ENCODE results near the gene SYT2. TPM values are rescaled to one million over a fixed set of nuclear protein-coding genes. Genes with fewer than 3 reads are reported as not detected.

SYT2 gene
- total RNA-seq, 1 donor from 2014 or later = not detected

DNA sequence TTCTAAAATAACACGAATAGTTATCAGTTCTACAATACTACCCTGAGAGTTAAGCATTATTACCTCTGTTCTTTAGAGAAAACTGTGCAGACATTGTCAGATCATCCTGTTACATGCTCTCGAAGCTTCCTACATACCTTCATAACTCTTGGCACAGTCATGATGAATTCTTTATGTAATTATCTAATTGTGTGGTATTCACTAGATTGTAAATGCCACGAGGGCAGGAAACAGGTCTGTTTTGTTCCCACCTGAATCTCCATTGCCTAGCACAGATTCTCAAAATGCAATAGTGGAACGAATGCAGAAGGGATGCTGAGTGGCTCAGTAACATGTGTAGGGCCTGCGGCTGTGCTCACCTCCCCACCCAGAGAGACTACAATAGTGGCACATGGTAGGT, 3.4 kb downstream of the SYT2 start:
- intact Hi-C loops (cut with micrococcal nuclease) = no loop called here

DNA sequence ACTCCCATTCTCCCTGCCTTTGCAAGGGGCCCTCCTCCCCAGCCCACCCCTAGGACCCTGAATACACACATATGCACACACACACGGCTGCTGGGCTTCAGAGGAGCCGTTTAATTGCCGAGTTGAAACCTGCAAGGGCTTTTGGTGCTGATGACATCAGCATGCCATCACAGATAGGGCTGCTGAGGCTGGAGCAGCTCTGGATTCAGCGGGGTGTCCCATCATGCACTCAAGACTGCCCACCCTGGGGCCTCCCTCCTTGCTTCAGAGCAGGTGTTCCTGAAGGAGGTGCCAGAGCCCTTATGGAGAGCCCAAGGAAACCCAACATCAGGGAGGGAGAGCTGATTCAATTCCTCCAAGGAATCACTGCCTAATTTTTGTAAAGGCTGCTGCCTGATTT, 5.7 kb downstream of the SYT2 start:
- intact Hi-C loops (cut with micrococcal nuclease) = no loop called here

DNA sequence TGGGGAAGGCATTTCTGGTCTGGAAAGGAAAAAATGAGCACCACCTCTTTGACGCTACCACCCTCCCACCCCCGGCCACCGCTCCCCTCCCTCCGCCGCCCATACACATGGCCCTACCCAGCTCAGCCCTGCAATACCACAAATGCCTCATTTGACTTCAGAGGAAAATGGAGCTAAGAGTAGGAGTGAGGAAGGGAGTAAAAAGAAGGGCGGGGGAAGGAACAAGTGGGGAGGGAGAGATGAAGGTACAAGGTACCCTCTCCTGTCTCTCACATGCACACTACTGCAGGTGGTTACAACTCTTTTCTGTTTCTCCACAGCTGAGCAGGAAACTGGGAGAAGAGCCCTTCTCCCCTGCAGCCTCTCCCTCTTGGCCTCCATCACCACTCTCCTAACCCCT, 7.1 kb downstream of the SYT2 start:
- intact Hi-C loops (cut with micrococcal nuclease) = no loop called here

DNA sequence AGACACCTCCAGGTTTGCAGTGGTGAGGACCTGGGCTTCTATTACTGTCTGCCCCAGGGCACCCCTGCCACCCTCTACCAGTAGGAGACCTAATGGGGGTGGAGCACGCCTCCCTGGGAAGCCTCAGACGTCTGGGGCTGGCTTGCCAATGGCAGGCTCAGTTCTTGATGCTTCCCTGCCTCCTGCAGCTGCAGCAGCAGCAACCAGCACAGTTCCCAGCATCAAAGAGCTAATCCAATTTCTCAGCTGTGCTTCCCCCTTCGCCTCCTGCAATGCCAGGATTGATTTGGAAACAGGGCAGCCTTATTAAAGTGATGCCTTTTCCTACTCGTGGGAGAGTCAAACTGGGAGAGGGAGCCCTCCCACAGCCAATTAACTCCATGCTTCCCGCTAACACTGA, 8.2 kb downstream of the SYT2 start:
- intact Hi-C loops (cut with micrococcal nuclease) = no loop called here

DNA sequence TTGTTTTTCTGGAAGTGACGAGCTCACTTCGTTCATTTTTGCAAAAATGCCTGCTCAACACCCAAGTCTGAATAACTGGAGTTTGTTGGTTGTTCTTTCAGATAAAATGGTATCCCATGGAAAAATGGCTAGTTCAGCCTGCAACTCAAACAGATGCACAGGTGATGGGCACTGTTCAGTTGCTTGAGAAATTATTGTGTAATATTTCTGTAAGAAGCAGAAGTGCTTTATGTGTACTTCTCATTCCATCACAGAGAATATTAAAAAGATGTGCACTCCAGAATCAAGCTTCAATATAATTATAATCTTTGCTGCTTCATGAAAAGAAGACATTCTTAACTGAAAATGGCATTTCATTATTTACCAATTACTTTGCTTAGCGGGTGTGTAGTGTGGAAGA, 9.1 kb downstream of the SYT2 start:
- intact Hi-C loops (cut with micrococcal nuclease) = no loop called here

DNA sequence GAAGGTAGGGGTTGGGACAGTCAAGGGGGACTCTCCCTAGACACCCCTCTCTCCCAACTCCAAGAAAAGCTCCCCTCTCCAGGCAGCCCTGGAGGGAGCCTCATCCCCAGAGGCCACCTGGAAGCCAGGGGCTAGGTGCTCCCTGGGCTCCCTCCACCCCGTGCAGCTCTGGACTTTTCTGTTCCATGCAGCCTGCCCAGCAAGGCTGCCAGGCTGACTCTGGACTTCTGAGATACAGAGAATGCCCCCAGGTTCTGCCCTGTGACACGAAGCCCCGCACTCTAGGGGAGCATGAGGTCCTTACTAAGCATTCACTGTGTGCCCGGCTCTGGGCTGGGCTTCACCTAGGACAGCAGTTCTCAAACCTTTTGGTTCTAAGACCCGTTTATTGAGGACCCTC, 10.2 kb downstream of the SYT2 start:
- intact Hi-C loops (cut with micrococcal nuclease) = no loop called here

DNA sequence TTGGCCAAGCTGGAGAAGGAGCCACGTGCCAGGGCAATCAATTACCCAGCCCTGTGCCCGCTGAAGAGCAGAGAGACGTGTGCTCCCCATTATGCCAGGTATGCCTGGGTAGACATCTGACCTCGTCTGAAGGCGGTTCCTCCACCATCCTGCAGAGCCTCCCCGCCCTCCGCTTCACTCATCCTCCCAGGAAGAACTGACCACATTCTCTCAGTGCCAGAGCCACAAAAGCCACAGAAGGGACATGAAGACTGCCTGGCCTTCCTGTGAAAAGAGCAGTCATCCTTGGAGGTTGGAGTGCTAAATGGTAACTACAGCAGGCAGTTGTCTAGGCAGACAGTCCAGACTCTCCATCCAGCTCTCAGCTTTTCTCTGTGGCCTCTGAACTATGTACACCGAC, 12.0 kb downstream of the SYT2 start:
- intact Hi-C loops (cut with micrococcal nuclease) = no loop called here

DNA sequence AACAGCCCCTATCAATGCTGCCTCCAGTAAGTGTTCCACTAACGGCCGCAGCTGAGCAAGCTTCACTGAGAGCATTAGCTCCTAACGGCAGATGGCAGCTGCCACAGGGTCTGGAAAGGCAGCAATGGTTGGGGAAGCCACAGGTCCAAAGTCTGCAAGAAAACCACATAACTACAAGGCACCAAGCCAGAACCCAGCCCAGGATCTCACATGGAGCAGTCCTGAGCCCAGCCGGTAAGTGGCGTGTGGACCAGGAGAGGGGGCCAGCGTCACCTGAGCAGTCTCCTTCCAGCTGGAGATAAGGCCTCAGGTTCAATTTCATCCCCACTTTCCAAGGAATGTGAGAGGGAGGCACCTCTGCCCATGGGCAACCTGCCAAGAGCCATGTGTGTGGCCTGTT, 13.2 kb downstream of the SYT2 start:
- intact Hi-C loops (cut with micrococcal nuclease) = no loop called here

DNA sequence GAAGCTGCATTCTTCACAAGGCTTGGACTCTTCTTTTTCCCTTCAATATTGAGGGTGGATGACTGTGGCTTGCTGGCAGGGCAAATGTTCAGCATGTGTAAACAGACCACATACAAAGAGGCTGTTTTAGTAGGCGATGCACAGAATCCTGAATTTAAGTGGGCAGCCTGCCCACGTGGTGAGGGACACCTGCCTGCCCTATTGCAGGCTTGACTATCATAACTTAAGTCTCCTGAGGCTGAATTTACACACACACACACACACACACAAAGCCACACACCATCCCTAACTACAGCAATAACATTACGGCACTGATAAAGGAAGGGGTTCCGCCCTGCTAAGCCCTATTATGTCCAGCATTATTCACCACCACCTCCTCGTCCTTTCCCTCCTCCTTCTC, 15.9 kb downstream of the SYT2 start:
- intact Hi-C loops (cut with micrococcal nuclease) = no loop called here

DNA sequence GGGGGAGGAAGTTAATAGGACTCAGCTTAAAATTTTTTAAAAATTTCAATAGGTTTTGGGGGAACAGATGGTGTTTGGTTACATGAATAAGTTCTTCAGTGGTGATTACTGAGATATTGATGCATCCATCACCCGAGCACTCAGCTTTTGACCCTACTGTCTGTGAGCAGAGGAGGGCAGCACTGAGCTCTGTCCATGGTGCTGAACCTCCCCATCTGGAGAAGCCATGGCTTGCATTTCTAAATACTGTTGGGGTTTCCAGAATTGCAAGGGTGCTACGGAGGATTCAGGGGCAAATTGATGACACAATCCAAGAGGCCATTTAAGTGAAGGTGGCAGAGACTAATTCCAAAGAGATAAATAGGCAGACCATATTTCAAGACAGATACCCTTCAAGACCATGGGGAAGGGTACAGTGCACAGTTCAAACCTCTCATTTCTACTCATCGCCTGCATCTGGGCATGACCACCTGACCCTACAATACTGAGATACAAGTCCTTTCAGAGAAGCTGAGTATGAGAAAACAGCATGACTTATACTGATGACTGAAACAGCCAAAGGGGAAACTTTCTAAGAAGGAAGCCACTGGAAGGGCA, 17.2 kb downstream of the SYT2 start:
- intact Hi-C loops (cut with micrococcal nuclease) = no loop called here

DNA sequence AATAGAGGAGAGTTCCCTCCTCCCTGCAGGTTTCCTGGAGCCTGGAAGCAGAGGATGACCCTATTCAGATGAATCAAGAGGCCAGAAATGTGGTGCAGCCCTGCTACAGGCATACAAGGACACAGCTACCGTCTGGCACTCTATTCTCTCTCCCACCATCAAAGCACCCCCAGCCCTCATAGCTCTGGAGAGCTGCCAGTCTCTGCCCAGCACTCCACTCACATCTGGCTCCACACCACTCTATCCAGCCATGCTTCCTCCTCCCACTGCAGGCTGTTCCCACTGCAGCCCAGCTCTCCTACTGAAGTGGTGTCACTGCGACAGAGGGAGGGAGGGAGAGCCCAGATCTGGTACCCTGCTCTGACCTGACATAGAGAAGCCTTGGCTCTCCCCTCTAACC, 18.4 kb downstream of the SYT2 start:
- intact Hi-C loops (cut with micrococcal nuclease) = no loop called here

DNA sequence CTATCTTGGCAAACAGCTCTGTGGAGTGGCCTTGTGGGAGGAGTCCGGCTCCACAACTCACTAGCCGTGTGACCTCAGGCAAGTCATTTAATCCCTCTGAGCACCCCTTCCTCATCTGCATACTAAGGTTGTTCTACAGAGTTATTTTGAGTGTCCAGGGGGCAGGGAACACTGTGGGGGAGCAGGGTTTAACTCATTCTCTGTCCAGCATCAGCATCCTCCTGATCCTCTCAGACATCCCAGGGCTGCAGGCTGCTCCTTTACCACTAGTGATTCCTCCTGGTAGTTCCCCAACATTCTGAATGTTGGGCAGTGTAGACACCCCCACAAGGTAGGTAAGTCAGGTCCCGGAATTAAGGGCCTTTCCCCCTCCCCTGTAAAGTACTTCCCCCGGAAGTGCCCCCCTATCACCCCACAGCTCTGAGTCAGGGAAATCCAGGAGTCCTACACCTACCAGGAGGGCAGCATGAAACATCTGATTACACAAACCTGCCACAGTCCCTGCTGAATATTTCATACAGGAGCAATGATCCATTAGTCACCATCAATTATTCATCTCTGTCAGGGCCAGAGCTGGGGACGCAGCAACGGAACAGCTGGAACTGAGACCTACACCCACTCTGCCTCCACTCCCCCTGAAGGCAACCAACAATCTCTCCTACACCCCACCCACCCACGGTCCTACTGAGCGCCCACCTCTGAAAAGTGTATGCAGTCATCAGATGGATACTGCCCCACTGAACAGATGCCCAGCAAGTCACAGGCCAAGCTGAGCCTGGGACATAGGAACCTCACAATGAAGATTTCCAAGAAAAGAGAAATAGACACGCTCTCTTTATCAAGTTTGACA, 20.5 kb downstream of the SYT2 start:
- intact Hi-C loops (cut with micrococcal nuclease) = no loop called here

DNA sequence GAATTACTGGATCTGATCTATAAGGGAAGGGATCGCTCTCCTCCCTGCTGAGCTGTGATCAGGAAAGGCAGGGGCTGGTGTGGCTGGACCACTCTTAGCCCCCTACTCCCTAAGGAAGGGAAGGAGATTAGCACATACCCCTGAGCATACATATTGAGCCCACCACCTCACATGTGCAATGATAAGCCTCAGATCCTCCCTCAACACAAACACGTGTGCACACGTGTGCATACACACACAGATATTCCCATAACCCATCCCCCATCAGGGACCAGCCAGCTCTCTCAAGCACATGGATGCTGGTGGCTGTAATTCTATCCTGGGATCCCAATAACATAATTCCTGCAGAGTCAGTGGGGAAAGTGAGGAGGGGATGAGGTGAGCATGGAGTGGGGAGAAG, 21.2 kb downstream of the SYT2 start:
- intact Hi-C loops (cut with micrococcal nuclease) = no loop called here

DNA sequence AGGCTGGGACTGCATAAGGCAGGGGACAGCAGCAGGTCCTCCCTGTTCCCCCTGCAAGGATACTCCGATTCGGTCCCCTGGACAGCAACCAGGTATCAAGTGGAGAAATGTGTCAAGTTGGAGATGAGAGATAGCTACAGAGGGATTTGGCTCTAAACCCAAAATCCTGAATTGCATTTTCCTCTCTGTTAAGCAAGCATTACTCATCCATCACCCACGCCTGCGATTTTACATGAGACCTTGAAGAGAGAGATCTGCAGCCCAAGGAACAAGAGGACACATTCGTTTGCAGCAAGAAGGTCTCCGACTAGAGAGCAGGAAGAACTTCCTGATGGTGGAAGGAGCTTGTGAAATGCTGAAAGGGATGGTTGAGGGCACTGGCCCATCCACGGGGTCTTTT, 21.9 kb downstream of the SYT2 start:
- intact Hi-C loops (cut with micrococcal nuclease) = no loop called here

DNA sequence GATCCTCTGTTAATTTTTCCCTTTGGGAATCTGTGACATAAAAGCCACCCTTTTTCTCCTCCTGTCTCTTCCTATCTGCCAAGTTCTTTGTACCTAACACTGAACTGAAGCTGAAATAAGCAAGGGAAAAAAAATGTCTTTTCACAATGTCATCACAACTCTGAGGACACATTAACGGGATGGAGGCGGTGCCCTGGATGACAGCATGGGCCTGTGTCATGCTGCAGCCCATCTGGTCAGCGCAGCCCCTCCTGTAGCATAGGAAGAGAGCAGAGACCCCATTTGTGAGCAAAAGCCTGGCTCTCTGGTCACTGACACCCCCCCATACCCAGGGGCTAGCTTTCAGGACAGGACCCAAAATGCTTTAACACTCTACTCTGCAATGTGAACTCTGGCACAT, 22.5 kb downstream of the SYT2 start:
- intact Hi-C loops (cut with micrococcal nuclease) = no loop called here

DNA sequence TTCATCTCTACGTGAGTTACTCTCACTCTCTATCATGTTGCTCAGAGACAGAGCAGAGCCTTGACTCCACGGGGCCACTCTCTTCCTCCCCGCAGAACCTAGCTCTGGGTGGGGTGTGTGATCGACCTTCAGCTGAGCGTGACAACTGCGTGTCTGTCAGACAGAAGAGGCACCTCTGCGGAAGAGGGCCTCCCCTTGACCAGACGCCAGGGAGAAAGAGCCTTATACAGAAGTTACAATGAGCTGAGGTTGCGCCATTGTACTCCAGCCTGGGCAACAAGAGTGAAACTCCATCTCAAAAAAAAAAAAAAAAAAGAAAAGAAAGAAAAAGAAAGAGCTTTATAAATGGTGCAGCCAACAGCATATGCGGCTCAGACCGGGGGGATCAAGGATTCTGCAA, 22.9 kb downstream of the SYT2 start:
- intact Hi-C loops (cut with micrococcal nuclease) = no loop called here

DNA sequence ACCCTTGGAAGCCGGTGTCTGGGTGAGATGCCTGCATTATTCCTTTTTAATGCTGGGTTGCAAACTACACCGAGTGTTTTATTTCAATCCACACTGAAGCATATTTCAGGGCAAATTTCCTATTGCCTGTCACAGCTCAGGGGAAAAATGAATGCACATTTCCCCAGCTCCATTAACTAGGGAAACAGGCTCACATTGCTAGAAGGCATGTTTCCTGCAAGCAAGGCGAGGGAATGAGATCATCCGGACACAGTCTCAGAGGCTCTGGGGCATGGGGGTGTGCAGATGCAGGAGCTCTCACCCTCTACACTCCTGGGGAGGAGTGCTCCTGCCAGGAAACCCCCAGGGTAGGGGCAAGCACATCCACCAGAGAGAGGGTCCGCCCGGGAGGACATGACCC, 24.6 kb downstream of the SYT2 start:
- intact Hi-C loops (cut with micrococcal nuclease) = no loop called here

DNA sequence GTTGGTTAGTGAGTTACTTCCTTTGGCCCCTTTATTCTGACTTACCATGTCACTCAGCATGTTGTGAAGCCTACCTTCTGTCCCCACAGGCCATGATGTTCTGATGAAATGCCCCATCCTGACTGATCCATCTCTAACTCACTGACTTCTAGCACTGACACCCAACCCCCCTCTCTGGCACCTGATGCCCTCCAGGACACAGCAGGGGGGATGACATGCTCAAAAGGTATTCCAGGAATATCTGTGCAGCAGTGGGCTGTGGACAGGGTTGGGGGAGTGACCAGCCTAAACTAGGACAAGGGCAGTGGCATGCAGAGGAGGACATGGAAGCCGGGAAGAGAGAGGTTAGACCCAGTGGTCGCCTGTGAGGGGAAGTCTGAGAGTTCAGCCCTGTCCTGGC, 25.5 kb downstream of the SYT2 start:
- intact Hi-C loops (cut with micrococcal nuclease) = no loop called here

DNA sequence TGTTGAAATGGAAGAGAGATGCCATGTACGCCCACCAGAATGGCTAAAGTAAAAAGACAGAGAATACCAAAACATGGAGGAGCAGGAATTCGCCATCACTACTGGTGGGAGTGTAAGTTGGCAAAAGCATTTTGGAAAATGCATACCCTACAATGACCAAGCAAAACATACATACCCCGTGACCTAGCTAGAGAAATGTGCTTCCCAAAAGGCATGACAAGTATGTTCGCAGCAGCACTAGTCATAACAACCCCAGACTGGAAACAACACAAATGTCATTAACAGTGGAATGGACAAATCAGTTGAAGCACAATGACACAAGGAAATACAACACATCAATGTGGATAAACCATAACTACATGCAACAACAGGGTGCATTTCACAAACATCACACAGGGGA, 27.2 kb downstream of the SYT2 start:
- intact Hi-C loops (cut with micrococcal nuclease) = no loop called here

DNA sequence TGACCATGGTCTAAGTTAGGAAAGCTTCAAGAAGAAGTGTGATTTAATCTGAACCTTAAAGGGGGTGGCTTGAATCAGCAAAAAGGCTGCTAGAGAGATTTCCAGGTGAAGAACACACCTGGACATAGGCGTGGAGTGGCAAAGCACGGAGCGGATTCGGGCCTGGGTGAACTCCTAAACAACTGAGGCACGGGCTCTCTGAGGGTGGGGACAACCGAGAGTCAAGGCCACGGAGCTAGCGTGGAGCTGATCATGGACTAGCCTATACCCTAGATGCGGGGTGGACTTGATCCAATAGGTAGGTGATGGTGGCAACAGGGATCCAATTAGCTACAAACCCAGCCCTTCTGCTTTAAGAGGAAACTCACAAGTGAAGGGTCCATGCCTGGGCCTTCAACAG, 27.8 kb downstream of the SYT2 start:
- intact Hi-C loops (cut with micrococcal nuclease) = no loop called here

DNA sequence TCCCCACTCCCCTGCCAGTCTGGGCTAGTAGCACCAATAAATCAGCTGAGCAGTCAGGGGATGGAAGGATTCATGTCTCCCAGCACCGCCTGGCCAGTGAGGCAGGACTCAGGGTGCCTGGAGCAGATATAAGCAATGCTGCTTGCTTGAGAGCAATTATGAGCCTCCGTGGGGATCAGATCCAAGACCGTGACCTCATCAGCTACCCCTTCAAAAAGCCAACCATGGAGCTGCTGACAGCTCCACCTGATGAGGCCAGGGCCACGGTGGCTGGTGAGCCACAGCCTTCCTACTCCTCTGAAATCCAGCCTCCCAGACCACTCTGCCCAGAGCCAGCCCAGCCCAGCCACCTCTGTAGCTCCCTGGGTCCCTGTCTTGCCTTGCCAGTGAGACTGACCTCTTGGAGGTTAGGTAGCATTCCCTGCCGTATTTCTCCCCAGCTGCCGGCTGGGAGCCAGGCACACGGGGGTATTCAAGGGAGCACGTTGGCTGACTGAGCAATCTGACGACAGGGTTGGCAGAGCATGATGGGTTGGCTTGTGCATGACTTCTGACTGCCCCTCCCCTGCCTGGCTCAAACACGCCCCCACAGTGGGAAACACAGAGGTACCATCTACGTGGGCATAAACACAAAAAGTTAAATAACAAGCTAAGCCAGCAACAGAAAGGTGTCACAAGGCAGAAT, 28.4 kb downstream of the SYT2 start:
- intact Hi-C loops (cut with micrococcal nuclease) = no loop called here

DNA sequence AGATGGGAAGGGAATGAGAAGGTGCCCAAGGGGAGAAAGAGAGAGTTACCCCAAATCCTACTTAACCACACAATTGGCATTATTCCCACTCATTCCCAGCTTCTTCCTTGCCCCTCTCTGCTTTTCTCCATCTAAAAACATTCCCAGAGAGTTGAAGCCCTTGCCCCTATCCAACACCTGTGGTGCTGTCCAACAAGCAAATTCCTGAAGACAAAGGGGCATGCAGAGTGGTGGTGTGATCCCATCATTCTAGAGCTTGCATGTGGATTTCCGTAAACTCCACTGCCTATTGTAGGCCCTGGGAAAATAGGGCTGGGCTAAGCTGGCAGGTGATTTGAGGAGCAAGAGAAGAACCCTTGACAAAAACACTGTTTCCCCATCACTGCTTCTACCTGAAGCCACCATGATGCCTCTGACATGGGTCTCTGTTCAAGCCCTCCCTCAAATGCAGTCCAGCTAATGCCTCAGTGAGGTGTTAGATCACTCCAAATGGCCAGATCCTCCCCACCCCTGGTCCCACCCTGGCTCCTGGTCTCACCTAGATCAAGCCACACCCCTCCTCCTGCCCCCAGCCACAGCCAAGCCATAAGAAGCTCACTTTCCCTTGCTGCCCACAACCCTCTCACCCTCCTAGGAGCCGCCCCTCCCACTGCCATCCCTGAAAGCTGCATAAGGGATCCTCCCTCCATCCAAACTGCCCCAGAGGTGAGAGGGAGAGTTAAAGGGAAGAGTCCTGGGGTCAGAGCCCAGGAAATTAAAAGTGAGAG, 29.5 kb downstream of the SYT2 start:
- intact Hi-C loops (cut with micrococcal nuclease) = no loop called here

All from T-helper 1 cell treated with Interleukin-12 subunit alpha and Interleukin-12 subunit beta and Interleukin-4 antibody, amounts not matched to agents 30 ng/mL and 1 ng/mL, for 36 hours (primary cell).